ENCODE results near the gene SMC1B.

GRCh38 chr22:45334068-45334467, 79.3 kb downstream of the SMC1B start:
- TF ChIP-seq CTCF (IDR thresholded peaks at IDR 0.05 in 8 of 11, conservative IDR thresholded peaks at IDR 0.05 in 3 of 11) (no peak), POLR2A (IDR thresholded peaks at IDR 0.05) (no peak), POLR2AphosphoS5 (IDR thresholded peaks at IDR 0.05) (no peak)

All from spleen (tissue), 7 donors.